ENCODE data around the gene MLEC.
A peak's percentile ranks its signal among the peaks of the same experiment; 100 is the strongest.

The MLEC gene

DNA sequence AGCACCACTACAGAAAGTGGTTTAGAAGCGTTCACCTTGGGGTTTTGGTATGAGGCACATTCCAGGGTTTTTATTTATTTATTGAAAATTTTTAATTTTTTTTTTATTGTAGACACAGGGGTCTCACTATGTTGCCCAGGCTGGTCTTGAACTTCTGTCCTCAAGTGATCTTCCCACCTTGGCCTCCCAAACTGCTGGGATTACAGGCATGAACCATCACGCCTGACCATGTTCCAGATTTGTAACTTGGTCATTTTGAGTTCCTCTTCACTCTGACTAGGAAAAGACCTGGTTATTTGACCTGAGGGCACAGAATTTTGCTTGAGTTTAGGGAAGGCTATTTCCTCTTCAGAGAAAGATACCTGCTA lies 3.1 kb downstream of the MLEC start:
- DNase-seq (ENCODE audit: low read depth in 4 of 4, low spot score in 1 of 4), result no peak

- DNase-seq (ENCODE audit: low read depth in 4 of 4, low spot score in 1 of 4), result no peak
Measured at GRCh38 chr12:120690978-120691377, 4.0 kb downstream of the MLEC start.

GRCh38 chr12:120692524-120693033 lies 5.6 kb downstream of the MLEC start:
- no peak for DNase-seq (ENCODE audit: low read depth in 4 of 4, low spot score in 1 of 4)

DNA sequence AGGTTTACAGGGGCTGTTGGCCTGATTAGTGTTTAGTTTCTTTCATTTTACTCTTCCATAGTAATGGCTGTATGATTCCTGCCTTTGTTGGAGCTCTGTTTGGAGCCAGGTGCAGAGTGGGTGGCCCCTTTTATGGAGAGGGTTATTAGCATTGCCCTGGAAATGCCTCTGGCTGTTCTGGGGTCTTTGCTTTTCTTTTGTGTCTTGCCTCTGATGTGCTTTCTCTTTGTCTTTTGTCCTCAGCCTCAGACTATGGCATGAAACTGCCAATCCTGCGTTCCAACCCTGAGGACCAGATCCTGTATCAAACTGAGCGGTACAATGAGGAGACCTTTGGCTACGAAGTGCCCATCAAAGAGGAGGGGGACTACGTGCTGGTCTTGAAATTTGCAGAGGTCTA lies 6.9 kb downstream of the MLEC start:
- no peak for DNase-seq (ENCODE audit: low read depth in 4 of 4, low spot score in 1 of 4)

- DNase-seq (ENCODE audit: low read depth in 4 of 4, low spot score in 1 of 4), result no peak
Measured at GRCh38 chr12:120696626-120697025, 9.7 kb downstream of the MLEC start.

- DNase-seq (ENCODE audit: low read depth in 4 of 4, low spot score in 1 of 4), result no peak
Measured at GRCh38 chr12:120697344-120697743, 10.4 kb downstream of the MLEC start.

GRCh38 chr12:120698665-120699064 lies 11.7 kb downstream of the MLEC start:
- no peak for DNase-seq (ENCODE audit: low read depth in 4 of 4, low spot score in 1 of 4)

DNA sequence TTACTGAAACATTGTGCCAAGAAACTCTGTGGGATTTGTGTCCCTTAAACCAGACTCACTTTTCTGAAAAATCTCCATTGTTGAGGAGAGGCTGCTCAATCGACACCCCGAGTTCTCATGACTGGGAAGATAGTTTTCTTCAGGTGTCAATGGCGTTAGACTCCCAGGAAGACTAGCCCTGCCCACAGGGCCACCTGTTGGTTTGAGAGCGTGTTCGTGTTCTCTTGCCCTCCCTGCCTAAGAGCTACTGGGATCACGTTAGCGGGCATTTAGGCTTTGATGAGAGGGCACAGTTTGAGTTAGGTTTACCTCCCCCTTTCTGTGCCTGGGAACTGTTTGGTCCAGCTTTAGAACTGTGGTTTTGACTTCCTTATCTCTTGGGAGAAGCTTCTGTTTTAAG lies 12.6 kb downstream of the MLEC start:
- DNase-seq (ENCODE audit: low read depth in 4 of 4, low spot score in 1 of 4), result no peak

DNA sequence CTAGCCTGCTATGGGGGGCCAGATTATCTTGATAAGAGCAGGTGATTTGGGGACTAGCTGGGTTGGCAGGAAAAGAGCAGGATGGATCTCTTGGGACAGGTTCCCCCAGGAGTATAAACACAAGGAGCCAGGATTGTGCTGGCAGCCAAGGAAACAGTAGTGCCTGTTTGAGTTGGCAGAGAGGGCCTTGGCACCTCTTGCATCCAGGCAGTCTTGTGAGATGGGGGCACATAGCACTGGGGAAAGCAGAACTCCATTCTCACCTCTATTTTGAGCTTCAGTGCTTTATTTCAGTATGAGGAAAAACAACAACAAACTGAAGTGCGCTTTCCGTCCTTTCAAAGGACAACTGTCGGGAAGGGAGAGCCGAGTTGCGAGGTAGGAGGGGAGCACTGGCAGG lies 13.9 kb downstream of the MLEC start:
- no peak for DNase-seq (ENCODE audit: low read depth in 4 of 4, low spot score in 1 of 4)

- no peak for DNase-seq (ENCODE audit: low read depth in 4 of 4, low spot score in 1 of 4)
Measured at GRCh38 chr12:120702637-120703036, 15.7 kb downstream of the MLEC start.

DNA sequence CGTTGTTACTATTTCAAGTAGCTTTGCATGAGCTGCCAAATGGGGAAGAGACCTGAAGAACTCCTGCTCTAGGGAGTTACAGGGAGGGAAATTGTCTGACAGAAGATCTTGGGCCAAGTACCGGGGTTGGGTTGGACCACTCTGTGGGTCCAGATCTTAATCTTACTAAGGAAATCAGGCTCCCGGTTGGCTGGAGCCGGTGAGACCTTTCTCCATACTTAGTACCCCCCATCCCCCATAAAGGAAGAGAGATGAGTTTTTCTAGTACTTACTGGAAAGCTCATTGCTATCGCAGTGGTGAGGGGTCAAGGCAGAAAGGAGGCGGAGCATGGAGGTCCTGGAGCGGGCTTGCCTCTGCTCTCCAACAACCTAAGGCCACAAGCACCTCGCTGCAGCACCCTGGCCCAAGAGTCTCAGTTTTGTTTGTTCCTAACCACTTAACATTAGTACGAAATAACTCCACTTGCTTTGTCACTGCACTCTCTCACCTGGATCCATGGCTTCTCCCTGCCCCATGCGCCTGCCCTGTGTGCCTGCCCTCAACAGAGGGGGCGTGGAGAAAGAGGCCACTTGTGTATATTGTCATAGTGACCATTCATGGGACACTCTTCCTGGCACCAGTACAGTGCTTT lies 16.5 kb downstream of the MLEC start:
- no peak for DNase-seq (ENCODE audit: low read depth in 4 of 4, low spot score in 1 of 4)

DNA sequence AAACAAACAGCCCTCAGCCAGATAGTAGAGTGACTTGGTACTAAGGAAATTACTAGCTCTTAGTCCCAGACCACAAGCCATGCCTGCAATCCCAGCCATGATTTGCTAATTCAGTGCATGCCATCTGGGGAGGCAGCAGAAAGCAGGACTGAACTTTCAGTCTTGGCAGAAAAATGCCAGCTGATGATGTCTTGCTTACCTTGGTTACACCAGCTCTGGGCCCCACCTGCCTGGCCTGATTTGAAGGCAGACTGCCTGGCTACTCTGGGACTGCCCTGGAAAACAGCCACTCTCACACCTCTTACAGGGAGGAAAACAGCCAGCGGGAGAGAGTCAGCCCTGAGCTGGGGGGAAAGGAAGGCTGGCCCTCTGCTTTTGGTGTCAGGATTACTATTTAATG lies 18.7 kb downstream of the MLEC start:
- no peak for DNase-seq (ENCODE audit: low read depth in 4 of 4, low spot score in 1 of 4)

DNA sequence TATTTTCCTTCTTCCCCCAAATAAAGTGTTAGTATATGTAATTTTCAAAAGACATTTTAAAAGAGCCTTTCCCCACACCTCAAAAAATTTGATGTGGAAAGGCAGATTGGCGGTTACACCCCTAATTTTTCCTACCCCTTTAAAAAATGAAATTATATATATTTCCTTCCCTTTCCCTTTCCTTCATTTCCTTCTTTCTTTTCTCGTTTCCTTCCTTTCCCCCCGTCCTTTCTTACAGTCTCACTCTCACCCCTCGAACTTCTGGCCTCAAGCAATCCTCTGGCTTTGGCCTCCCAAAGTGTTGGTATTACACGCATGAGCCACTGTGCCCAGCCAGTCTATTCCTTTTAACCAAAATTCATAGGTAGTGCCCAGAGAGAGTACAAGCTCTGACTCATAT lies 19.1 kb downstream of the MLEC start:
- DNase-seq (ENCODE audit: low read depth in 4 of 4, low spot score in 1 of 4), result no peak

- no peak for DNase-seq (ENCODE audit: low read depth in 4 of 4, low spot score in 1 of 4)
Measured at GRCh38 chr12:120708651-120709050, 21.7 kb downstream of the MLEC start.

- DNase-seq (ENCODE audit: low read depth in 4 of 4, low spot score in 1 of 4), result peak; percentile 52 to 69 (median 66)
Measured at GRCh38 chr12:120710031-120710804, 23.3 kb downstream of the MLEC start, which contains the start of gene UNC119B. TSS of gene UNC119B (plus strand) at chr12:120710458. CDS start at chr12:120710475, 17 bp downstream.

DNA sequence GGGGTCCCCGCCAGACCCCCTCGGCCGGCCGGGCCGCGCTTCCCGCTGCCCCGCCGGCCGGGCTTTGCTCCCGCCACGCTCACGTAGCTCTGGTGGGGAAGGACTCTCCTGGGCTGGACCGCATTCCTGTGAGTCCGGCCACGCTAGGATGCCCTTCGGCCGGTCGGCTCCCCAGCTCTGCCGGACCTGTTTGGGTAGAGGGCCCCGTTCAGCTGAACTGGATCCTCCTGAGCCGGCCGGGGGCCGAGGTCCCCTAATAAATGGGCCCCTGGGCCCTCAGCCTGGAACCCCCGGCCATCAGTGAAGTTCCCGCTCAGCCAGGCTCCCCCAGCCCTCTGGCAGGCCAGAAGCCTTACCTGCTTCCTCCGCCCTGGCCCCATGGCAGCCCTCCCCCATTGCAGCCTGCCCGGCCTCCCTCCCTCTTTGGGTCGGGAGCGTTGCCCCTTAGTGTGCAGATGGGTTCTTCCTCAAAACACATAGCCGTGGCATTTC lies 23.9 kb downstream of the MLEC start:
- no peak for DNase-seq (ENCODE audit: low read depth in 4 of 4, low spot score in 1 of 4)

DNA sequence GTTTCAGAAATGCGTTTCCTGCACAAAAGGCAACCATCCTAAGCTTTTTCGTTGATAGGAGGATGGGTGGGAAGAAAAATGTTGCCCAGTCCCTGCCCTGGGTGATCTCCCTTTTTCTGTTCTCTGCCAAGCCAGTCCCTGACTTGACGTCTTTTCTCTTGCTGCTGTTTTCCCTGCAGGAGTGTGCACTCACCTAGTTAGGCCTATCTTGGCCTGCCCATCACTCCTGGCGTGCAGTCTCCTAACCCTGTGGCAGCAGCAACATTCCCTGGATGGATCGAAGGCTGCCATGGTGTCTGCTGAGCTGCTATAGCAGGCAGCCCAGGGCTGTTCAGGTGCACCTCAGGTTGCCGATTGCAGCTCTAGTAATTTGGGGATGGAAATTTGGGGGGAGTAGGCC lies 24.5 kb downstream of the MLEC start:
- no peak for DNase-seq (ENCODE audit: low read depth in 4 of 4, low spot score in 1 of 4)

DNA sequence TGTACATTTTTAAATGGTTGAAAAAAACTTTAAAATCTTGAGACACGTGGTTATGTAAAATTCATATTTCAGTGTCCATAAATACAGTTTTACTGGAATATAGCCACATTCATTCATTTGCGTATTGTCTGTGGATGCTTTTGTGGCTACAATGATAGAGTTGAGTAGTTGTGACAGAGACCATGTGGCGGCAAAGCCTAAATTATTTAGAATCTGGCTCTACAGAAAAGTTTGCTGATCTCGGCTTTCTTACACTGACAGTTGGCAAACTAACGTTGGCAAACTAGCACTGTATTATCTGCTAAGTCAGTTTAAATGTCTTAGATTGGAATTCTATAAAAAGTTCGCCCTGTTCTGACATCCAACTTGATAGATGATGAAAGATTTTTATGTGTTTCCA lies 25.7 kb downstream of the MLEC start:
- no peak for DNase-seq (ENCODE audit: low read depth in 4 of 4, low spot score in 1 of 4)

GRCh38 chr12:120713861-120714482 lies 27.0 kb downstream of the MLEC start:
- peak; percentile 44 to 70 (median 59) for DNase-seq (ENCODE audit: low read depth in 4 of 4, low spot score in 1 of 4)

DNA sequence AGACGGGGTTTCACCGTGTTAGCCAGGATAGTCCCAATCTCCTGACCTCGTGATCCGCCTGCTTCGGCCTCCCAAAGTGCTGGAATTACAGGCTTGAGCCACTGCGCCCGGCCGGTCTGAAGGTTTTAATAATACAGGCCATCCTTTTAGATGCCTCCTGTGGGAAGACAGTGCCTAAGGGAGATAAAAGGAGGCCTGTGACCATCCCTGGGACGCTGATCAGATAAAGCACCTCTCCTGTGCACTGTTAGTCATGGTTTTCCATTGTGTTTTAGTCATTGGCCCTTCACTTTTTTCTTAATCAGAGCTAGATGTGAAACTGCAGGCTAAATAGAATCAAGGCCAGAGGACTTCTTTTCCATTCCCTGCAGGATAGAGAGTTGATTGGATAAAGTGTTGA lies 31.1 kb downstream of the MLEC start:
- no peak for DNase-seq (ENCODE audit: low read depth in 4 of 4, low spot score in 1 of 4)

GRCh38 chr12:120719072-120719471 lies 32.1 kb downstream of the MLEC start:
- no peak for DNase-seq (ENCODE audit: low read depth in 4 of 4, low spot score in 1 of 4)

Measured in stimulated activated CD4-positive, alpha-beta T cell treated with anti-CD3 and anti-CD28 coated beads, Interleukin-1b, Interleukin-23, amount 100 ng/mL, for 24 hours (primary cell).